Stimulated activated naive CD4-positive, alpha-beta T cell treated with Interleukin-2 at 50 U/mL for 16 hours (primary cell): Measurements from ENCODE around the gene KLHL6.

Experiments
- DNase-seq: peaks from one replicate; lab custom pipeline; 2025; lab: John Stamatoyannopoulos, UW

The KLHL6 gene

DNA sequence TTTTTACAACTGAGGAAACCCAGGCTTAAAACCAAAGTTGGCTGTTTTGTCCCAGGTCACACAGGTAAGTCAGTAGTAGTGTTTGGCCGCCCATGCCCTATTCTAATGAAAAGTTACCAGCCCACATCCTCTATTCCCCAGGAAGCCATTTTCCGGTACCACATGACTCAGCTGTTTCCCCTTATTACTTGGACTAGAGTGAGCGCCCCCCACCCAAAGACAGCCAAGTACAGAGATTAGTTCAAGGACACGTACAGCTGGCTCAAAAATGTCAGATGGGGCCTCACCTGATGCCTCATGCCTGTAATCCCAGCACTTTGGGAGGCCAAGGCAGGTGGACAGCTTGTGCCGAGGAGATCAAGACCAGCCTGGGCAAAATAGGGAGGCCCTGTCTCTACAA is 8.5 kb upstream of the KLHL6 start:
- no peak for DNase-seq

DNA sequence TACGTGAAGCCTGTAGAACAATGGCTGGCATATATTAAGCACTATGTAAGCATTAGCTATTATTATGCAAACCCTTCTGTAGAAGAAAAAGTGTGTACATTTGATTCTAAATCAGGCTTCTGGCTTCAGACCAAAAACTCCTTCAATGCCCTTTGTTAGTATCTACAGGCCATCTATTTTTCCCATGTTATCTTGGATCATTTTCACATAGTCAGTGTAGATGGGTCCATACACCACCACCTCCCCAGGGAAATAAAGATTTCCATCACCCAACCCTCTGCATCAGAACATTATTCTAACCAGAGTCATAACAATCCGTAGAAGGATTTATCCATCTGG is 8.0 kb upstream of the KLHL6 start:
- no peak for DNase-seq

DNA sequence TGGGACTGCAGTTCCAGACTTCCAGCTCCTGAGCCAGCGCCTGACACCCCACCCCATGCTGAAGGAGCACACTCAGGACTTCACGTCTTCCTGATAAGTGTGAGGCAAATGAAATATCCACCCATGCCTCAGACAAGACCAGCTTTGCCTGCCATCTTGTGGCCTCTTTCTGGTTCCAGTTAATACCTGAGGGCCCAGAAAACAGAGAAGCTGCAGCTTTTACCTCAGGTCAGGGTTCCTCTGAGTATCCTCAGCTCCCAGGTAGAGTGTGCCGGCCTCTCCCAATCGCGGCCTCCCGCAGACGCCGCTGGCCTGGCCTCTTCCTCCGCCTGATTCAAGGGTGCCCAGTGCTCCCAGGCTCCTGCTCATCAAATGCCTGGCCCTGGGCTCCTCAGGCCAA is 5.1 kb upstream of the KLHL6 start:
- no peak for DNase-seq

DNA sequence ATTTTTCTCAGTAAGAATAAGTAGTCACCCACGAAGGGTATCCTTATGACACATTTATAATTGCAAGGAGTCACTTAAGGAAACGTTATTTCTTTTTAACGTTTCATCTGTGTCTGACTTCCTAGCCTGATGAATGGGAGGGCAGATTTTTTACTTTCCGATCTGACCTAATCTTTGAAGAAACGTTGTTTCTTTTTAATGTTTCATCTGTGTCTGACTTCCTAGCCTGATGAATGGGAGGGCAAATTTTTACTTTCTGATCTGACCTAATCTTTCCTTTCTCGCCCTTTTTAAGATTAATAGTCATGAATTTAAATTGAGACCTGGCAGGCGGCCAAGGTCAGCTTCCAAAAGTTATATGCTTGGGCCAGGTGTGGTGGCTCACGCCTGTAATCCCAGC is 3.0 kb upstream of the KLHL6 start:
- no peak for DNase-seq

DNA sequence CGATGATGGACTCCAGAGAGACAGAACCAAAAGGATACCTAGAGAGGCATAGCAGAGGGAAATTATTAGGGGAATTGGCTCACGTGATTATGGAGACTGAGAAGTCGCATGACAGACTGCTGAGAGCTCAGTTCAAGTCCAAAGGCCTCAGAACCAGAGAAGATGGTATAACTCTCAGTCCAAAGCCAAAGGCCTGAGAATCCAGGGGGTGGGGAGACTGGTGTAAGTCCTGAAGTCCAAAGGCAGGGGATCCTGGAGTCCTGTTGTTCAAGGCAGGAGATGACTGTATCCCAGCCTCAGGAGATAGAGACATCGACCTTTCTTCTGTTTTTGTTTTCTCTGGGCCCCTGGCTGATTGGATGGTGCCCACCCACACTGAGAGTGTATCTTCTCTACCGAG is 1.2 kb upstream of the KLHL6 start:
- no peak for DNase-seq

DNA sequence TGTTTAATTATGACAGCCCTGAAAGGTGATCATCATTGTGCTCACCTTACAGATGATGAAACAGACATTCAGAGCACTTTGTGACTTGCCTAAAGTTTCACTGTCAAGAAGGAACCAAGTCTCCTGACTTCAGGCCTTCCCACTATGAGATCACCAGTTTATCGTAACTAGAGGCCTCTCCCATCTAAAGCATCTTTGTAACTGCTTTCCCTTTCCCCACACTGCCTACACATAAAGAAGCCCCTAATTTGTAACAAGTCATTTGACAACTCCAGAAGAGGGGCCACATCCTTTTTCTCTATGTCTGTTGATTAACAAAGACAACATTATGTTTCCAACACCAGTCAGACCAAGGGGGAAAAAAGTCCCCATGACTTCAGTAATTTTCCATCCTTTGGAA is 1.1 kb downstream of the KLHL6 start:
- DNase-seq = no peak

DNA sequence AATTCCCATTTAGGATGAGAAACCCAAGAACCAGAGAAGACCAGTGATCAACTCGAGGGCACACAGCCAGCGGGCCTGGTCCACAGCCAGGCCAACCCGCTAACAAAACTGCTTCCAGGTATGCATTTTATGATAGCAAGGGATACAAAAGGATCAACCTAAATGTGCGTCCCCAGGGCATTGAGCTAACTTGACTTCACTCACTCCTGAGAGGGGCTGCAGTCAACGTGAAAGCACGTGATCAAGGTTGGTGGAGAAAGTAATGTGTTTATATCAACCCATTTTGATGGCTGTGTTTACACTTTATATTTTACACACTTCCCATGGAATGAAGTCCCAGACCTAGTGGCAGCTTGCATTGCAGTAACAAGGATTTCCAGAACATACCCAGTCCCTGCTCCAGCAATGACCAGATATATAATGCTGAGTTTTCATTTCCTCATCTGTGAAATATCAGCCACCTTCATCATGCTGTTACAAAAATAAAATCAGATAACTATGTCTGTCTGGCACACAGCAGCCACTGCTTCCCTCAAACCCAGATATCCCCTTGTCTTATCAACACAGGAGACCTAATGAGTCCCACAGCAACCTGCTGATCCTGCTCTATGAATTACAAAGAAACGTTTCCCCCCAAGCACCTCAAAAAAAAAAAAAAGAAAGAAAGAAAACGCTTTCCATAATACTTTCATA is 2.0 kb downstream of the KLHL6 start:
- no peak for DNase-seq

DNA sequence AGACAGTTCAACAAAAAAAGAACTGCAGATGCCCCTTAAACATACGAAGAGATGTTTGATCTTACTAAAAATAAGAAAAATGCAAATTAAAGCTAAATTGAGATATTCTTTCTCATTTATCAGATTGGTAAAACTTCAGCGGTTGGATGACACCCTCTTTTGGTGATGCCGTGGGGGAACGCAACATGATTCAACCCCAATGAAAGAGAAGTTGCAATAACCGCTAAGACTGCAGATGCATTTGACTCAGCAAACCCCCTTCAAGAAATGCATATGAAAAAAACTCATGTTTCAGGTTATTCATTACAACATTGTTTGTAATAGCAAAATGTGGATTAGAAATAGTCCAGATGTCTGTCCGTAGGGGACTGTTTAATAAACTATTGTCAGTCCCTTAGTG is 3.6 kb downstream of the KLHL6 start:
- peak; percentile 45 for DNase-seq

DNA sequence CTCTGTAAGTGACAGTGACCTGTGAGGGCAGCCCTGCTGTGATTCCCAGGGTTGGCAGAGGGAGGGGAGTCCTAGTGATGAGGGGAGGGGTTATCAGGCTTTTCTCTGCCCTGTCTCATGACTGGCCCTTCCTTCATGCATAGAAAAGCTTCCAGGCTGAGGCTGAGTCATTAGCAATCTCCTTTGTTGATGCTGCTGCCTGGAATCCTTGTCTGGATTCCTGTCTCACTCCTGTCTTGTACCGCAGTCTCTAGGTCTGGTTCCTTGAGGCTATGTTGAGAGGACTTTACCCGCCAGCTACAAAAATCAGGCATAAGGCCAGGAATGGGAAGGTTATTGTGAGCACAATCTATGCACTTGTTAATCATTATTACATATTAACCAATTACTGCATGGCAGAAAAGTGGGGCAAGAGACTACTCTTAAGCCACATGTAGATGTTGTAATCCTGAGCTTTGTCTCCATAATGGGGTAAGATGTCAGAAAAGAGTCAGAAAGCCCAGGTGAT is 7.2 kb downstream of the KLHL6 start:
- no peak for DNase-seq

DNA sequence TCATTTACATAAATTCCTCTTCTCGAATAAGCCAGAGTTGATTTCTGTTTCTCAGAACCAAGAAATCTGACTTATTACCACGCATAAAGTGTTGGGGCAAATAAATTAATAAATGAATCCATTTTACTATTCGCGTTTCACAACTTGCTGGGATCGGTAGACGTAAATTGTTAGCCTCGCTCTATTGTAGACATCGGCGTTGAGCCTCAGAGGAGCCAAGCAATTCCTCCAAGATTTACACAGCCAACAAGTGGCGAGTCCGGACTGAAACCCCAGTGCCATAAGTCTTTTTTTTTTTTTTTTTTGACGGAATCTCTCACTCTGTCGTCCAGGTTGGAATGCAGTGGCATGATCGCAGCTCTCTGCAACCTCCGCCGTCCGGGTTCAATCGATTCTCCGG is 8.9 kb downstream of the KLHL6 start:
- DNase-seq = no peak

DNA sequence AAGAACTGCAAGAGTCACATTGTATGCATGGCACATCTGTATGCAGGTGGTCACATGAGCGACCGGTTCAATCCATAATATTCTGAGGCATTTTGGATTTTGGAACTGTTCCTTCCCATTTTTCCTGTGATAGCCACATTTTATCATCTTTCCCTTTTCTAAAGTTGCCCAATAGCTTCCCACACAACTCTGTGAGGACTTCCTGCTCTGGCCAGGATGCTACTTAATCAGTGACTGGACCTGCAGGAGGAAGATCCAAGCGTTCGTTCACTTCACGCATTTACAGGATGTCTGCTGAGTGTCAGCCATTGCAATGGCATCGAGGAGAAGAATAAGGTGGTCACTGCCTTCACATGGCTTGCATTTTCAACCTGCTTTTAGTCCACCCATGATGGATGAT is 9.8 kb downstream of the KLHL6 start:
- no peak for DNase-seq

DNA sequence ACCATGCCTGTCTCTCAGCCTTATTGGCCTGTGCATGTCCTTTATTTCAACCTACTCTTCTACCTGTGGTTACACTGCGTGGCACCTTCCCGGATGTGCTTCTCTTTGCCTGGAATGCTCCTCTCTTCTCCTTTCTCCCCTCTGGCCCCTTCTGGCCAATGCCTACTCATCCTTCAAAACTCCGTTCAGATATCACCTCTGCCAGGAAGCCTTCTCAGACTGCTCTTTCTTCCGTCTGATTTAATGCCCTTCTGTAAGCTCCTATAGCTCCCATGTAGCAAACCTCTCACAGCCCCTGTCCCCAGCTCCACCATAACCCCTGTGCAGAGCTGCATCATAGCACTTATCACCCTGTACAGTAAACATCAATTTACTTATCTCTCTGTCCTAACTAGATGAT is 13.2 kb downstream of the KLHL6 start:
- no peak for DNase-seq

DNA sequence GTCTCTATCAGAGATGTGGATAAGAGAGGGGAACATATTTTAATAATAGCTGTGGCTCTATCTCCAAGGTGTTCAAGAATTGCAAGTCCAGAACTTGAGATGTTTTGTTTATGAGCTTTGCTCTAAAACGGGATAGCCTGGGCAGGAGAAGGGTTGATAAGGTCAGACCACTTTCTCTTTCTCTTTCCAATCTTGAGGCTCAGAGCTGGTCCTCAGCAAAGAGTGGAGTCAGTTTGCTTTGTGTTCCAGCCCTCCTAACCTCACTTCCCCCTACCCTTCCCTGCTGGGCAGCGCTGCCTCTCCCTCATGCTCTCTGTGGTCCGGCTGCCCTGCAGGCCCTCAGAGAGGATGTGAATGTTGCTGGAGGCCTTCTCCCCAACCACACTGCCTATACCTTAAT is 13.8 kb downstream of the KLHL6 start:
- DNase-seq = no peak

DNA sequence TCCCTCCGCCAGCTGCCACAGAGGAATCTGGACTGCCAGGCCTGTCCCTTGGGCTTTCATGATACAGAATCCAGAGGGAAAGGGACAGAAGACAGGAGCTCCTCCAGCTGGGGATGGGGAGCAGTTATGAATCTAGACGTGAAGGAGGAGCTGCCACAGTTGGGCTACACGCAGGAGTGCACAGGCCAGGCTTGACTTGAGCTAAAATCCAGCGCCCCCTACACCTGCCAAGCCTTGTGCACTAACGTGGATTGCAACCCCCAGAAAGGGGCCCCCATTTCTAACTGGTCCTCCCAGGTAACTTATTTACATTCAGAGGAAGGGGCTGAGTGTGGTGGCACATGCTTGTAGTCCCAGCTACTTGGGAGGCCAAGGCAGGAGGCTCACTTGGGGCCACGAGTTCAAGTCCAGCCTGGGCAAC is 14.3 kb downstream of the KLHL6 start:
- no peak for DNase-seq

DNA sequence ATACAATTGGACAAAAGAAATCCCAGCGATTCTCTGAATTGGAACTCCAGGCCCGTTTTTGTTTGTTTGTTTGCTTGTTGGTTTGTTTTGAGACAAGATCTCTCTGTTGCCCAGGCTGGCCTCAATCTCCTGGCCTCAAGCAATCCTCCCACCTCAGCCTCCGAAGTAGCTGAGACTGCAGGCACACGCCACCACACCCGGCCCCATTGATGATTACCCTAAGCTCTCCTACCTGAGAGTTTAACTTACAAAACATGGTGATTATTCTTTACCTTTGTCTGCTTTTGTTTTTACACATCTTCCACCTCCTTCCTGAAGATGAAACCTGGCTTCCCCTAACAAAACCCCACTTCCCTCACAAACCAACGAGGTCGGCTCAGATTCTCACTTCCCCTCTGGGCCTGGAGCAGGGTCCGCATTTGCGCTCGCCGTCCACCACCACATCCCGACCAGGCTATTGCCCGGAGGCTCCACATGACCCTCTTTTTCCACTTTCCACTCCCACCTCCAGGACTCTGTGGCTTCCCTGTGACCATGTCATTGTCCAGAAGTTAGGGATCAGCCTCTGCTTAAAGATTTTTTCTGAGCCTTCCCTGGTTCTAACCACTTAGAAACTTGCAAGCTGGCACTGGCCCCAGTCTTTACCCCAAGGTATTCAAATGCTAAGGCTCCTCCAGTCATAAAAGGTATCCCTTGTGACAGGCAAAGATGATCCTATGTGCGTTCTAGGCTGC is 14.8 kb downstream of the KLHL6 start:
- DNase-seq = no peak

DNA sequence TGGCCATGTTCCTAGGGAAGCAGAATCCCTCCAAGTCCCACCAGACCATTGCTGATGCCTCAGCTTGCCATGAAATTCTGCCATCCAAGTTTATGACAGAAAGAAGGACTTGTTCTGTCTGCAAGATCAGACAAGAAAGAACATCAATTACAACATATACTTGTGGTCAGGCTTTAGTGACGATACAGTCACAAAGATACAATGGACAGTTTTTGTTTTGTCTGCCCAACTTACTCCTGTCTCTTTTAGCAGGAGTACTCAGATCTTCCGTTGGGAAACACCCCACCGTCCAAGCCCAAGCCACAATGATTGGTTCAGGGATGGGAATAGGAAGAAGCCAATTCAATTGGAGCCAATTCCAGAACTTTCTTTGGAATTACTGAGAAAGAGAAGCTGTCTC is 15.7 kb downstream of the KLHL6 start:
- DNase-seq = no peak

DNA sequence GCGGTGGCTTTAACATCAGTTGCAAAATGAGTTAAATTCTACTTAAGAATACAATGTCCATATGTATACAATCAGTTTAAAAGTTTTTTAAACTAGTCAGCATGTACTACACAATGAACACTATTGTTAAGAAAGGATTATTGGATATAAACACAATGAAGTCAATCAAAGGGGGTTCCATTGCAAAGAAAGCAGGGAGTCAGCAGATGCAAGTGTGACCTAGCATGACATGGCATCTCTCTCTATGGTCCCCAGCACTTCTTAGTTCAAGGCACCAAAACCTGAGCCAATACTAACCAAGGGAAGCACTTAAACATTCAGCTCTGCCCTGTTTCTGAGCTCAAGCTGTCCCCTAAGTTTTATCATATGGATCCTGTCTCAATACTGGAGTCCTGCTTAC is 17.0 kb downstream of the KLHL6 start:
- no peak for DNase-seq

DNA sequence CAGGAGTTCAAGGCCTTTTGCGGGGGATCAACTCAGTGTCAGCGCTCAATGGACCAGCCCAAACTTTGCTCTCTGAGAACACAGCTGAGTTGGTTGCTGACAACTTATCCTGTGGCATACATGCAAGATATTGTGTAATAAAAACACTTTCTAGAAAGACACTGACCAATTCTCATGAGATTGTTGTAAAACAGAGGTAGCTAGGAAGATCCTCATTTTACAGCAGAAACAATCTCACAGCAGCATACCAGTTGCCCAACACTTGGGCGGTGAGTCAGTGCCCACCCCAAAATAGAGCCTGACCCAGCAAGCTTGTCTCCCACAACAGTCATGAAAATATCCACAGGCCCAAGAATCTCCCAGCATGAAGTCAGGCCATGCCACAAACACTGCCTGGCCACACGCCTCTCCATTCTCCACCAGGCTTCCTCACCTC is 18.2 kb downstream of the KLHL6 start:
- no peak for DNase-seq

DNA sequence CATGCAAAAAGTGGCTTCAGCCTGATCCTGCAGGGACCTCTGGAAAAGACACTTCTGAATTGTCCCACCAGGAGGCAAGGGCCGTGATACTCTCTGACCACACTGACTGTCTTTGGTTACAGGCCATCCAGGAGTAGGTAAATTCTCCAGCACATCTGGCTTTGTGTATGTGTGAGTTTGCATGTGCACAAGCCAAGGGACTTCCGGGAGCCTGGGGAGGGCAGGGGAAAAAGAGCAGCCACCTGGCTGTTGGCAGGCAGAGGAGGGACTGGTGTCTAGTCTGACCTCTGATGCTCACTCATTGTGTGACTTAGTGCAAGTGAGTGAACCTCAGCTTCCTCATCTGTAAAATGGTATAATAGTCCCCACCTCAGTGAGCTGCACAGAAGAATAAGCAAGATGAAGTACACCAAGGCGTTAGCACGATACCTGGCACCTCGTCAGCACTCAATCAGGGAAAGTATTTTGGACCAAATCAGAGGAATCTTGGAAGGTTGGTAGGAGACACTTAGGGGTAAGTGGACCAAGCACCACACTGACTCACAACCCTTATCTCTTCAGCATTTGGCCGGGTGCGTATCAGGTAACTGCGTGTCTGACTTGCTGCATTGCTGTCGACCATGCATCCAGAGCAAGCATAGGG is 19.1 kb downstream of the KLHL6 start:
- DNase-seq = no peak

DNA sequence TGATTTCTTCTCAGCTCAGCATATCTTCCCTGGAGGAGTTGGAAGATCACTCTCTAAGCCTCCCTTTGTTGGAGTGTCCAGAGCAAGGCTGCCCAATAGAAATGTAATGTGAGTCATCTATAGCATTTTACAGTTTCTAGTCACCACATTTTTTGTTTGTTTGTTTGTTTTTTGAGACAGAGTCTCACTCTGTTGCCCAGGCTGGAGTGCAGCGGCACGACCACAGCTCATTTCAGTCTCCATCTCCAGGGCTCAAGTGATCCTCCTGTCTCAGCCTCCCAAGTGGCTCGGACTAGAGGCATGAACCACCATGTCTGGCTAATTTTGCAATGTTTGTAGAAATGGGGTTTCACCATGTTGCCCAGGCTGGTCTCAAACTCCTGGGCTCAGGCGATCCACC is 21.3 kb downstream of the KLHL6 start:
- DNase-seq = no peak

DNA sequence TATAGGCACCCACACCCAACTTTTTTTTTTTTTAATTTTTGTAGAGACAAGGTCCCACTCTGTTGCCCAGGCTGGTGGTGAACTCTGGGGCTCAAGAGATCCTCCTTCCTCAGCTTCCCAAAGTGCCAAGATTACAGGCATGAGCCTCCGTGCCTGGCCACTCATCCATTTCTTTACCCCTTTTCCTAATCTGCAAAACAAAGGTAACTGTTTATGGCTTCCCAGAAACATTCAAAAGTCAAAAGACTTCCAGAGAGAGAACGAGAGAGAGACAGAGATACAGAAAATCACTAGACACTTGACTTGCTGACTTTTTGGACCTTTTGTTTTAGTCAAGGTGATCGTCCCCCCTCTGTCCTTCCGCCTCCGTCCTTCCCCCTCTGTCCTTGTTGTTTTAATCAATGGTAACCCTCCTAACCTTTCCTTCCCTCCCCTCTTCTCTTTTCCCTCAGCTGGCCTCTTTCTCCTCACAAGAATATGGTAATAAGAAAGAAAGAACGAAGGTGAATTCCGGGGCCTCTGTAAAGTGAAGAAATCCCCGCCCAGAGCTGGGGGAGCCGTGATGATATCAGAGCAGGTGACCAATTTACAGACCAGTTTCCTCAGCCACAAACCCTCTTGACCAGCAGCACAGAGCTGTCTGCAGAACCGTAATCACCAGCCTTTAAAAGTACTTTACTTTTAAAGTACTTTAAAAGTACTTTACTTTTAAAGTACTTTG is 21.9 kb downstream of the KLHL6 start:
- DNase-seq = no peak

DNA sequence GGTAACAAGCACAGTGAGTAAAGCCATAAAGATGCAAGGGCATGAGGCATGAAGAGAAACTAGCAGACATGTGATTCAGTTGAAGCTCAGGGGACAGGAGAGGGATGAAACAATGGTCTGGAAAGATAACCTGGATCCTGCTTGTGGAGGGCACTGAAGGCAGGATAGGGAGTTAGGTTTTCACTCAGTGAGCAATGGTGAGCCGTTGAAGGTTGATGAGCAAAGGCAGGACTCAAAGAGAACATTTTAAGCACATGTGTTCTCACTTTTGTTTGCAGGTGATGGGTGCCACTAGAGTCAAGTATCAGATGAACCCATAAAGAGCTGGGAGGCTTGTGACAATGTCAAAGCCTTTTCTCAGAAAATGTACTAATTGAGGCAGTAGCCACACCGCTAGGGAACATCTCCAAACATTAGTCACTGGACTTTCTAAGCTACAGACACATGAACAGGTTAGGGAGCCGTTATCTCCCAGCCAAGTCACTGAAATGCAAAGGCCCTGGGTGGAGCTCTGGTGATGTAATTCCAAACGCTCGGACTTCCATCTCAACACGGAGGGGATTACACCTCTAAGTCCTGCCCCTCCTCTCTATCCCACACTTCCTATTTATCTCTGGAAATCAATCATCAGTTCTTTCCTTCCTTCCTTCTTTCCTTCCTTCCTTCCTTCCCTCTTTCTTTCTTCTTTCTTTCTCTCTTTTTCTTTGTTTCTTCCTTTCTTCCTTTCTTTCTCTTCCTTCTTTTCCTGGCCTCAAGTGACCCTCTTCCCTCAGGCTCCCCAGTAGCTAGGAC is 22.7 kb downstream of the KLHL6 start:
- no peak for DNase-seq
